ENCODE data around the gene KLHL29.

- TF ChIP-seq, protein P1, sequence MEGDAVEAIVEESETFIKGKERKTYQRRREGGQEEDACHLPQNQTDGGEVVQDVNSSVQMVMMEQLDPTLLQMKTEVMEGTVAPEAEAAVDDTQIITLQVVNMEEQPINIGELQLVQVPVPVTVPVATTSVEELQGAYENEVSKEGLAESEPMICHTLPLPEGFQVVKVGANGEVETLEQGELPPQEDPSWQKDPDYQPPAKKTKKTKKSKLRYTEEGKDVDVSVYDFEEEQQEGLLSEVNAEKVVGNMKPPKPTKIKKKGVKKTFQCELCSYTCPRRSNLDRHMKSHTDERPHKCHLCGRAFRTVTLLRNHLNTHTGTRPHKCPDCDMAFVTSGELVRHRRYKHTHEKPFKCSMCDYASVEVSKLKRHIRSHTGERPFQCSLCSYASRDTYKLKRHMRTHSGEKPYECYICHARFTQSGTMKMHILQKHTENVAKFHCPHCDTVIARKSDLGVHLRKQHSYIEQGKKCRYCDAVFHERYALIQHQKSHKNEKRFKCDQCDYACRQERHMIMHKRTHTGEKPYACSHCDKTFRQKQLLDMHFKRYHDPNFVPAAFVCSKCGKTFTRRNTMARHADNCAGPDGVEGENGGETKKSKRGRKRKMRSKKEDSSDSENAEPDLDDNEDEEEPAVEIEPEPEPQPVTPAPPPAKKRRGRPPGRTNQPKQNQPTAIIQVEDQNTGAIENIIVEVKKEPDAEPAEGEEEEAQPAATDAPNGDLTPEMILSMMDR (IDR thresholded peaks at IDR 0.05; ENCODE audit: poor library complexity): no peak
- no peak for TF ChIP-seq EZH2phosphoT487 (IDR thresholded peaks at IDR 0.05; ENCODE audit: low read depth, severe bottlenecking, unreplicated experiment)
Measured at GRCh38 chr2:23446916-23447315, 61.9 kb downstream of the KLHL29 start.

All from hepatocyte (in vitro differentiated cells).